IMR-90 (cell line): ENCODE results near the gene KDM6A. TPM values are rescaled to one million over a fixed set of nuclear protein-coding genes. Genes with fewer than 3 reads are reported as not detected.
"Not testable (repeated sequence)": the region's sequence is repeated elsewhere in the genome, so short reads cannot be mapped to it uniquely, and the experiment has no call there.

ENCODE experiments used
- ATAC-seq: fragments of 200-7000 bp; cut with Tn5 transposase; 2 replicates; pipeline ENCODE4 v1.9.1; 2020; ENCODE audit warnings: low read depth, mild to moderate bottlenecking, moderate library complexity
- BruUV-seq: library from RNA; stranded (reverse); fragments of 400-500 nt; replicated peaks from 2 replicates; lab custom pipeline; 2021; lab: Mats Ljungman, UMichigan
- CTCF ChIA-PET: fragments of 300-600 bp; formaldehyde crosslinking; extraction: SDS; loops from one replicate; lab custom pipeline; 2021; ENCODE audit warnings: antibody characterized with exemption; lab: Yijun Ruan, JAX
- POLR2A ChIA-PET: fragments of 300-600 bp; sonication (Branson Sonifier 250); formaldehyde crosslinking; loops from one replicate; lab custom pipeline; 2022; ENCODE audit warnings: antibody characterized with exemption; ENCODE audit not compliant: unreplicated experiment; lab: Charles Lee
- DNase-seq: peaks from one replicate; pipeline ENCODE4 v3.0.0; 2013
- H2AFZ ChIP-seq: replicated peaks from 2 replicates; pipeline ENCODE3; 2013; ENCODE audit warnings: low read length, mild to moderate bottlenecking; ENCODE audit not compliant: poor library complexity
- H2AK5ac ChIP-seq: 2 replicates; pipeline ENCODE4 v1.6.1; 2013; ENCODE audit warnings: low read depth, low read length, inconsistent platforms
- H2AK9ac ChIP-seq: replicated peaks from 2 replicates; pipeline ENCODE3; 2013; ENCODE audit warnings: mild to moderate bottlenecking, low read depth, low read length, moderate library complexity; ENCODE audit not compliant: poor library complexity
- H2BK120ac ChIP-seq: 2 replicates; pipeline ENCODE4 v1.6.1; 2013; ENCODE audit warnings: low read depth, low read length, inconsistent platforms
- H2BK15ac ChIP-seq: 3 replicates; pipeline ENCODE4 v1.6.1; 2013; ENCODE audit warnings: low read depth, low read length, inconsistent platforms
- H2BK20ac ChIP-seq: 2 replicates; pipeline ENCODE4 v1.6.1; 2013; ENCODE audit warnings: low read depth, mild to moderate bottlenecking, inconsistent platforms, low read length, moderate library complexity
- H2BK5ac ChIP-seq: 2 replicates; pipeline ENCODE4 v1.6.1; 2013; ENCODE audit warnings: mild to moderate bottlenecking, low read depth, low read length, inconsistent platforms; ENCODE audit not compliant: poor library complexity, severe bottlenecking
- H3K14ac ChIP-seq: replicated peaks from 2 replicates; pipeline ENCODE4 v1.6.1; 2013; ENCODE audit warnings: low read depth, low read length, inconsistent platforms
- H3K18ac ChIP-seq: 2 replicates; pipeline ENCODE4 v1.6.1; 2013; ENCODE audit warnings: low read depth, low read length, control low read depth
- H3K23ac ChIP-seq: 2 replicates; pipeline ENCODE4 v1.6.1; 2013; ENCODE audit warnings: low read depth, low read length, inconsistent platforms
- H3K27ac ChIP-seq: 2 replicates; pipeline ENCODE4 v1.5.1; 2013; ENCODE audit warnings: mild to moderate bottlenecking, control low read depth, low read length; ENCODE audit not compliant: insufficient read depth
- H3K27me3 ChIP-seq: 2 replicates; pipeline ENCODE4 v1.6.1; 2013; ENCODE audit warnings: low read length; ENCODE audit not compliant: control insufficient read depth, insufficient read depth
- H3K36me3 ChIP-seq: 2 replicates; pipeline ENCODE4 v1.6.1; 2013; ENCODE audit warnings: low read length, mixed read lengths; ENCODE audit not compliant: control insufficient read depth, insufficient read depth
- H3K4ac ChIP-seq: 2 replicates; pipeline ENCODE4 v1.6.1; 2013; ENCODE audit warnings: low read depth, low read length, inconsistent platforms
- H3K4me1 ChIP-seq: 2 replicates; pipeline ENCODE4 v1.6.1; 2013; ENCODE audit warnings: low read length, mixed read lengths; ENCODE audit not compliant: control insufficient read depth, insufficient read depth
- H3K4me2 ChIP-seq: 2 replicates; pipeline ENCODE4 v1.6.1; 2013; ENCODE audit warnings: low read depth, mild to moderate bottlenecking, control low read depth, low read length, moderate library complexity
- H3K4me3 ChIP-seq: 2 replicates; pipeline ENCODE4 v1.5.1; 2013; ENCODE audit warnings: low read depth, mild to moderate bottlenecking, control low read depth, low read length, moderate library complexity; ENCODE audit not compliant: insufficient read depth
- H3K56ac ChIP-seq: 2 replicates; pipeline ENCODE4 v1.6.1; 2013; ENCODE audit warnings: low read length, inconsistent platforms; ENCODE audit not compliant: insufficient read depth; ENCODE audit errors: extremely low read depth
- H3K79me1 ChIP-seq, 2 experiments: 2 replicates each; pipeline ENCODE4 v1.6.1; 2013; ENCODE audit warnings: low read length in 2 of 2, inconsistent platforms in 1 of 2, low read depth in 1 of 2
- H3K9ac ChIP-seq: 2 replicates; pipeline ENCODE4 v1.6.1; 2013; ENCODE audit warnings: low read depth, low read length, control low read depth
- H3K9me1 ChIP-seq: 2 replicates; pipeline ENCODE4 v1.6.1; 2013; ENCODE audit warnings: low read length, inconsistent platforms; ENCODE audit not compliant: insufficient read depth
- H3K9me3 ChIP-seq: 2 replicates; pipeline ENCODE4 v1.6.1; 2013; ENCODE audit warnings: low read length; ENCODE audit not compliant: control insufficient read depth, insufficient read depth
- H4K20me1 ChIP-seq: 2 replicates; pipeline ENCODE4 v1.6.1; 2013; ENCODE audit warnings: low read length, inconsistent platforms; ENCODE audit not compliant: insufficient read depth
- H4K5ac ChIP-seq: 2 replicates; pipeline ENCODE4 v1.6.1; 2013; ENCODE audit warnings: mild to moderate bottlenecking, low read depth, low read length, control low read depth
- H4K8ac ChIP-seq, 2 experiments: 2 replicates each; pipeline ENCODE4 v1.6.1; 2013; ENCODE audit warnings: low read depth in 2 of 2, low read length in 2 of 2, control low read depth in 1 of 2, inconsistent platforms in 1 of 2
- H4K91ac ChIP-seq: 2 replicates; pipeline ENCODE4 v1.6.1; 2013; ENCODE audit warnings: low read depth, low read length, inconsistent platforms; ENCODE audit not compliant: insufficient read depth
- WGBS, 2 experiments: methylation state at CpG; one replicate each; pipeline versions ENCODE4 v1.1.5 to v1.1.7; 2013; ENCODE audit warnings: missing lambda C conversion rate in 2 of 2; ENCODE audit not compliant: insufficient read length in 1 of 2; ENCODE audit errors: extremely low coverage in 2 of 2; 5-methylcytosine and 5-hydroxymethylcytosine counted together
- dilution Hi-C: fragments of 300-500 bp; cut with HindIII; formaldehyde crosslinking; loops from one replicate; pipeline ENCODE4 v1.14.3; 2018; ENCODE audit warnings: low sequenced_read_pairs; ENCODE audit not compliant: unreplicated experiment
- in situ Hi-C: fragments of 300-500 bp; cut with MboI; formaldehyde crosslinking; loops from 3 replicates; pipeline ENCODE4 v1.14.3; 2019; ENCODE audit warnings: low sequenced_read_pairs, inconsistent platforms, mixed read lengths
- intact Hi-C: fragments of 100-400 bp; cut with micrococcal nuclease; formaldehyde crosslinking; loops from 2 replicates; pipeline ENCODE4 v1.10.0; 2022
- polyA plus RNA-seq, 3 experiments: library from polyadenylated mRNA; depleted of rRNA; stranded (reverse); fragments of >200 nt; gene quantifications; 2 replicates each; pipeline ENCODE4 v1.2.3, GENCODE V29; 2012; ENCODE audit warnings: low replicate concordance in 1 of 3
- total RNA-seq: library from RNA; depleted of rRNA; stranded (reverse); fragments of >200 nt; gene quantifications from 2 replicates; pipeline ENCODE4 v1.2.3, GENCODE V29; 2012

The KDM6A gene
- total and polyA plus RNA-seq, 2 of the 4 experiments (the other 2 are of a cell fraction): 11.7 to 24.9 TPM

DNA sequence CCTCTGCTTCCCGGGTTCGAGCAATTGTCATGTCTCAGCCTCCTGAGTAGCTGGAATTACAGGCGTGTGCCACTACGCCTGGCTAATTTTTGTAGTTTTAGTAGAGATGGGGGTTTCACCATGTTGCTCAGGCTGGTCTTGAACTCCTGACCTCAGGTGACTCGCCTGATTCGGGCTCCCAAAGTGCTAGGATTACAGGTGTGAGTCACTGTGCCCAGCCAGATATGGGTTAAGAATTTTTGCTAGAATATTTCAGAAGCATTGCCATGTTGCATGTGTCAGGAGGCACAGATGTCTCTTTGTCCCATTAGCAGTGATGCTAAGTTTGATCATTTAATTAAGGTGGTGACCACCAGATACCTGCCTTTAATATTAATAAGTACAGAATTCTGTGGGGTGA, 22.1 kb upstream of the KDM6A start:
- H2BK20ac ChIP-seq, H2BK5ac ChIP-seq, H2AFZ ChIP-seq, H3K4me1 ChIP-seq, H3K18ac ChIP-seq, H3K36me3 ChIP-seq, H3K27ac ChIP-seq, H3K9me3 ChIP-seq, H2AK9ac ChIP-seq, H4K91ac ChIP-seq, H3K4ac ChIP-seq, H4K5ac ChIP-seq, H3K4me2 ChIP-seq, H3K14ac ChIP-seq, H2BK15ac ChIP-seq, H3K79me1 ChIP-seq, H3K9ac ChIP-seq, H3K56ac ChIP-seq, H3K27me3 ChIP-seq, BruUV-seq, ATAC-seq, POLR2A ChIA-PET, H3K4me3 ChIP-seq, intact Hi-C loops, H2AK5ac ChIP-seq, H3K9me1 ChIP-seq, dilution Hi-C loops, H3K23ac ChIP-seq, H4K20me1 ChIP-seq, CTCF ChIA-PET, H4K8ac ChIP-seq, H2BK120ac ChIP-seq: not testable (repeated sequence)
- in situ Hi-C loops: loop anchor here (10.0 kb wide), 1 partner anchor 214 kb away; no protein-coding TSS in a partner anchor
- 80% methylated on average over 1 of the region's 6 CpGs; no CpG with 5 or more reads in 1 of the 2 experiments for WGBS, 2 experiments
- DNase-seq: peak; percentile 9
